ENCODE results near the gene HVCN1. TPM values are rescaled to one million over a fixed set of nuclear protein-coding genes. Genes with fewer than 3 reads are reported as not detected.

Gene HVCN1
- total RNA-seq, 1 donor from 2014 or later, result 0.71 TPM

DNA sequence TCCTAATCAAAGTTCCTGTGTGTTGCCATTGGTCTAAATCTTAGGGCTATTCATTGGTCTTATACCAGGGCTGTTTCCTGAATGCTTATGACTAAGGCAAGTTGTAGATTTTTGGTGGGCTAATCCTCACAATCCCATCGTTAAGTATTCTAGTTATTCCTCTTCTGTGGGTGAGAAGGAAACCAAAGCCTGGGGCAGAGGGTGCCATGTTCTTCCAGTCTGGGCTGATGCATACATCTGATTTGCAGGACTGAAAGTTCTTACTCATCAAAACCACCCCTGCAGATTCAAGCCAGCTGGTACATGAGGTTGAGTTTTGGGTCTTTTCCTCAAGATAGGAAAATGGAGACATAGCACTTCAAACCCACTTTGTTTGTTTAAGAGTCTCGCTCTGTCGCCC is 28.1 kb upstream of the HVCN1 start:
- H3K27ac Mint-ChIP-seq (ENCODE audit: unreplicated experiment), result no peak overlapping the region
- TF ChIP-seq, protein P1, sequence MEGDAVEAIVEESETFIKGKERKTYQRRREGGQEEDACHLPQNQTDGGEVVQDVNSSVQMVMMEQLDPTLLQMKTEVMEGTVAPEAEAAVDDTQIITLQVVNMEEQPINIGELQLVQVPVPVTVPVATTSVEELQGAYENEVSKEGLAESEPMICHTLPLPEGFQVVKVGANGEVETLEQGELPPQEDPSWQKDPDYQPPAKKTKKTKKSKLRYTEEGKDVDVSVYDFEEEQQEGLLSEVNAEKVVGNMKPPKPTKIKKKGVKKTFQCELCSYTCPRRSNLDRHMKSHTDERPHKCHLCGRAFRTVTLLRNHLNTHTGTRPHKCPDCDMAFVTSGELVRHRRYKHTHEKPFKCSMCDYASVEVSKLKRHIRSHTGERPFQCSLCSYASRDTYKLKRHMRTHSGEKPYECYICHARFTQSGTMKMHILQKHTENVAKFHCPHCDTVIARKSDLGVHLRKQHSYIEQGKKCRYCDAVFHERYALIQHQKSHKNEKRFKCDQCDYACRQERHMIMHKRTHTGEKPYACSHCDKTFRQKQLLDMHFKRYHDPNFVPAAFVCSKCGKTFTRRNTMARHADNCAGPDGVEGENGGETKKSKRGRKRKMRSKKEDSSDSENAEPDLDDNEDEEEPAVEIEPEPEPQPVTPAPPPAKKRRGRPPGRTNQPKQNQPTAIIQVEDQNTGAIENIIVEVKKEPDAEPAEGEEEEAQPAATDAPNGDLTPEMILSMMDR (IDR thresholded peaks at IDR 0.05; ENCODE audit: partially characterized antibody, unreplicated experiment), result no peak
- H3K4me1 Mint-ChIP-seq (ENCODE audit: low read depth, unreplicated experiment), result no peaks in the 10 kb centered on the region
- peaks cover 3% of the 10 kb centered on the region for H3K27me3 Mint-ChIP-seq (ENCODE audit: unreplicated experiment)
- no peaks in the 10 kb centered on the region for H3K36me3 Mint-ChIP-seq (ENCODE audit: unreplicated experiment)
- no peaks in the 10 kb centered on the region for H3K9me3 Mint-ChIP-seq (ENCODE audit: unreplicated experiment)
- H3K4me3 Mint-ChIP-seq (ENCODE audit: unreplicated experiment), result no peak overlapping the region
- no peak for DNase-seq

DNA sequence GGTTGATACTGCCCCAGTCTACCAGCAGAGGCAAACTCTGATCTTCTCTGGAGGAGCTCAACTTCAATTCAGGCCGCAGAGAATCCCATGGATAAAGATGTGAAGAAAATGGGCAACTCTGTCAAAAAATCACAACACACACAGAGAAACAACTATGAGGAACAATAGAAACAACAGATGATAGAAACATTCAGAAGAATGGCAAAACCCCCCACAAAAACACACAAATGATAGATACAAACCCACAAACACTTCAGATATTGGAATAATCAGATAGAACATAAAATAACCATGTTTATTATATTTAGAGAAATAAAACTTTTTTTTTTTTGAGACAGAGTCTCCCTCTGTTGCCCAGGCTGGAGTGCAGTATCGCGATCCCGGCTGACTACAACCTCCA is 20.0 kb upstream of the HVCN1 start:
- Mint-ChIP-seq H3K27ac (ENCODE audit: unreplicated experiment) (no peak overlapping the region), H3K36me3 (ENCODE audit: unreplicated experiment) (no peaks in the 10 kb centered on the region), H3K27me3 (ENCODE audit: unreplicated experiment) (no peaks in the 10 kb centered on the region), H3K4me3 (ENCODE audit: unreplicated experiment) (no peak overlapping the region), H3K9me3 (ENCODE audit: unreplicated experiment) (no peaks in the 10 kb centered on the region), H3K4me1 (ENCODE audit: low read depth, unreplicated experiment) (no peaks in the 10 kb centered on the region)
- DNase-seq, result no peak
- TF ChIP-seq, protein P1 (IDR thresholded peaks at IDR 0.05; ENCODE audit: partially characterized antibody, unreplicated experiment), result no peak

DNA sequence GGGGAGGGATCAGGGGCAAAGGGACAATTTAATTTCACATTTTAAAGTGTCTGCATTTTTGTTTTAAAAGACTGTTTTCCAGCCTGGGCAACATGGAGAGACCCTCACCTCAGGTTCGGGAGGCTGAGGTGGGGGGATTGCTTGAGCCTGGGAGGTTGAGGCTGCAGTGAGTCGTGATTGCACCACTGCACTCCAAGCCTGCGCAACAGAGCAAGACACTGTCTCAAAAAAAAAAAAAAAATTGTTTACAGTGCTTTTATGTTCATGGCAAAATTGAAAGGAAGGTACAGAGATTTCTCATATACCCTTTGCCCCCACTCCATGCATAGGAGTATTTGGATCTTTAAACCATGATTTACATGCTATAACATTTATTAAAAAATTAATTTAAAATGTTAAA is 16.4 kb upstream of the HVCN1 start:
- H3K27me3 Mint-ChIP-seq (ENCODE audit: unreplicated experiment), result no peaks in the 10 kb centered on the region
- H3K4me1 Mint-ChIP-seq (ENCODE audit: low read depth, unreplicated experiment), result no peaks in the 10 kb centered on the region
- H3K4me3 Mint-ChIP-seq (ENCODE audit: unreplicated experiment), result no peak overlapping the region
- DNase-seq, result no peak
- TF ChIP-seq, protein P1 (IDR thresholded peaks at IDR 0.05; ENCODE audit: partially characterized antibody, unreplicated experiment), result no peak
- peaks cover 3% of the 10 kb centered on the region for H3K9me3 Mint-ChIP-seq (ENCODE audit: unreplicated experiment)
- no peaks in the 10 kb centered on the region for H3K36me3 Mint-ChIP-seq (ENCODE audit: unreplicated experiment)
- no peak overlapping the region for H3K27ac Mint-ChIP-seq (ENCODE audit: unreplicated experiment)

DNA sequence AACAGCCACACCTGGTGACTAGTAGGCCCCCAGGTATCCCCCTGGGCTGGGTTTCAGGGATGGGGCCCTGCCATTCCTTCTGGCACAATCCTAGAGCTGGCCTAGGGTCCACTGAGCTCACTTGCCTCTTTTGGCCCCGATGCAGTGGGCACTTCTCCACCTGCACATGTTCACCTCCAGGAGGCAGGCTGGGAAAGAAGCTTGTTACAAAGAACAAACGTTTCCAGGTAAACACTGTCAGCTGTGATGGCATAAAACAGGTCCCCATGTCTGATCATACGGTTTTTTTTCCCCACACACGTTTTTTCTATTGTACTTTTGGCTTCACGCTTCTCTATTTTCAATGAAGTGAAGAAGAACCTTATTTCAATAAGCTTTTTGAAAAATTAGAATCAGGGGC is 15.8 kb upstream of the HVCN1 start:
- DNase-seq, result no peak
- Mint-ChIP-seq H3K4me3 (ENCODE audit: unreplicated experiment) (no peak overlapping the region), H3K27me3 (ENCODE audit: unreplicated experiment) (no peaks in the 10 kb centered on the region), H3K9me3 (ENCODE audit: unreplicated experiment) (peaks cover 3% of the 10 kb centered on the region), H3K36me3 (ENCODE audit: unreplicated experiment) (no peaks in the 10 kb centered on the region), H3K4me1 (ENCODE audit: low read depth, unreplicated experiment) (no peaks in the 10 kb centered on the region), H3K27ac (ENCODE audit: unreplicated experiment) (no peak overlapping the region)
- TF ChIP-seq, protein P1 (IDR thresholded peaks at IDR 0.05; ENCODE audit: partially characterized antibody, unreplicated experiment), result no peak

DNA sequence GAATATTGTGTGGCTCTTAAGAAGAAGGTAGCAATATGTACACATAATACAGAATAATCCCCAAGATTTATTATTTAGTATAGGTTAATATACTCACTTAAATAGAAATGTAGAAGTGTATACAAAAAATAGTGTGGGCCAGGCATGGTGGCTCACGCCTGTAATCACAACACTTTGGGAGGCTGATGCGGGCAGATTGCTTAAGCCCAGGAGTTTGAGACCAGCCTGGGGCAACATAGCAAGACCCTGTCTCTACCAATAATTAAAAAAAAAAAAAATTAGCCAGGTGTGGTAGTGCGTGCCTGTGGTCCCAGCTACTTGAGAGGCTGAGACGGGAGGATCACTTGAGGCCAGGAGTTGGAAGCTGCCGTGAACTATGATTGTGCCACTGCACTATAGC is 15.3 kb upstream of the HVCN1 start:
- H3K4me3 Mint-ChIP-seq (ENCODE audit: unreplicated experiment), result no peak overlapping the region
- no peak for DNase-seq
- H3K27me3 Mint-ChIP-seq (ENCODE audit: unreplicated experiment), result no peaks in the 10 kb centered on the region
- TF ChIP-seq, protein P1 (IDR thresholded peaks at IDR 0.05; ENCODE audit: partially characterized antibody, unreplicated experiment), result no peak
- H3K27ac Mint-ChIP-seq (ENCODE audit: unreplicated experiment), result no peak overlapping the region
- no peaks in the 10 kb centered on the region for H3K4me1 Mint-ChIP-seq (ENCODE audit: low read depth, unreplicated experiment)
- peaks cover 3% of the 10 kb centered on the region for H3K9me3 Mint-ChIP-seq (ENCODE audit: unreplicated experiment)
- H3K36me3 Mint-ChIP-seq (ENCODE audit: unreplicated experiment), result no peaks in the 10 kb centered on the region

Data from glutamatergic neuron (in vitro differentiated cells).